ENCODE results near the gene STRN3. TPM values are rescaled to one million over a fixed set of nuclear protein-coding genes. Genes with fewer than 3 reads are reported as not detected.

STRN3 gene
- total RNA-seq, 1 donor from 2014 or later = 34.1 TPM

DNA sequence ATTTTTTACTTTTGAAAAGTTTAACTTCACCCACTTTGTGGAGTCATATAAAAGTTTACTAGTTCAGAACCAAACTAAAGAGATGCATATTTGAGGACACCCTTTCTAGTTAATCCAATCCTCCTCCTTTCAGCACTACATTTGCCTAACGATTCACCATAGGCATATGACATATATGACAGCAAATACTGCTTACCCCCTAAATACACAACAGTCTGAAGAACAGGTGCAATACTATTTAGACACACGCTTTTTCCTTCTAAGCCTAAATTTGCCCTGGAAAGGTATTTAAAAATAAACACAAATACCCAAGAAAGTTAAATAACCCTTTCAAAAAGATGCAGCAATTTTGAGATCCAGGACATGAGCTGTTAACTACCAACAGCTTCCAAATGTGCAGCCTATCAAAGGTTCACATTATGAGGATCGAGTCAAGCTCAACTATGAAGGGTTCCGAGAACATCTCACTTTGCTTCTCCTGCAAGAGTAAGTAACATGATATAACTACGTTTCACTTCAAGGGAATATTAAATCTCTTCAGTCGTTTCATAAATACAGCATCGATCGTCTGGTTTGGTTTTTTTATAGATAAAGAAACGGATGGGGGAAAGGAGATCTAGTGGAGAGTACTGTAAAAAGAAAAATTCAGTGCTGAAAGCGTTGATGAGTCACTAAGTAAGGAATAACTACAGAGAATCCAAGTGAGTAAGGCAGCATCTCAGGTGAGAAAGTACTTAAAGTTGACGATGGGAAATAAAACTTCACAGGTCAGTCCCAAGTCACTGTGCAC is 1.4 kb downstream of the STRN3 start:
- TF ChIP-seq, protein P1, sequence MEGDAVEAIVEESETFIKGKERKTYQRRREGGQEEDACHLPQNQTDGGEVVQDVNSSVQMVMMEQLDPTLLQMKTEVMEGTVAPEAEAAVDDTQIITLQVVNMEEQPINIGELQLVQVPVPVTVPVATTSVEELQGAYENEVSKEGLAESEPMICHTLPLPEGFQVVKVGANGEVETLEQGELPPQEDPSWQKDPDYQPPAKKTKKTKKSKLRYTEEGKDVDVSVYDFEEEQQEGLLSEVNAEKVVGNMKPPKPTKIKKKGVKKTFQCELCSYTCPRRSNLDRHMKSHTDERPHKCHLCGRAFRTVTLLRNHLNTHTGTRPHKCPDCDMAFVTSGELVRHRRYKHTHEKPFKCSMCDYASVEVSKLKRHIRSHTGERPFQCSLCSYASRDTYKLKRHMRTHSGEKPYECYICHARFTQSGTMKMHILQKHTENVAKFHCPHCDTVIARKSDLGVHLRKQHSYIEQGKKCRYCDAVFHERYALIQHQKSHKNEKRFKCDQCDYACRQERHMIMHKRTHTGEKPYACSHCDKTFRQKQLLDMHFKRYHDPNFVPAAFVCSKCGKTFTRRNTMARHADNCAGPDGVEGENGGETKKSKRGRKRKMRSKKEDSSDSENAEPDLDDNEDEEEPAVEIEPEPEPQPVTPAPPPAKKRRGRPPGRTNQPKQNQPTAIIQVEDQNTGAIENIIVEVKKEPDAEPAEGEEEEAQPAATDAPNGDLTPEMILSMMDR (conservative IDR thresholded peaks at IDR 0.05) = no peak

GRCh38 chr14:31024010-31024480 is 2.1 kb downstream of the STRN3 start:
- TF ChIP-seq, protein P1 (conservative IDR thresholded peaks at IDR 0.05) = no peak
- DNase-seq (ENCODE audit: extremely low spot score, unreplicated experiment) = no peak
- Mint-ChIP-seq H3K27ac (peak overlapping the region; percentile 5), H3K4me3 (peak overlapping the region; percentile 78), H3K9me3 (no peaks in the 10 kb centered on the region), H3K4me1 (ENCODE audit: unreplicated experiment) (peaks cover 24% of the 10 kb centered on the region), H3K27me3 (no peaks in the 10 kb centered on the region), H3K36me3 (peaks cover 18% of the 10 kb centered on the region)

More for the DNA sequence above, 1.4 kb downstream of the STRN3 start:
- H3K4me1 Mint-ChIP-seq (ENCODE audit: unreplicated experiment) = peaks cover 26% of the 10 kb centered on the region
- peak overlapping the region; percentile 94 for H3K27ac Mint-ChIP-seq
- no peak for DNase-seq (ENCODE audit: extremely low spot score, unreplicated experiment)
- H3K36me3 Mint-ChIP-seq = peaks cover 18% of the 10 kb centered on the region
- H3K4me3 Mint-ChIP-seq = peak overlapping the region; percentile 96
- no peaks in the 10 kb centered on the region for H3K9me3 Mint-ChIP-seq
- no peaks in the 10 kb centered on the region for H3K27me3 Mint-ChIP-seq

DNA sequence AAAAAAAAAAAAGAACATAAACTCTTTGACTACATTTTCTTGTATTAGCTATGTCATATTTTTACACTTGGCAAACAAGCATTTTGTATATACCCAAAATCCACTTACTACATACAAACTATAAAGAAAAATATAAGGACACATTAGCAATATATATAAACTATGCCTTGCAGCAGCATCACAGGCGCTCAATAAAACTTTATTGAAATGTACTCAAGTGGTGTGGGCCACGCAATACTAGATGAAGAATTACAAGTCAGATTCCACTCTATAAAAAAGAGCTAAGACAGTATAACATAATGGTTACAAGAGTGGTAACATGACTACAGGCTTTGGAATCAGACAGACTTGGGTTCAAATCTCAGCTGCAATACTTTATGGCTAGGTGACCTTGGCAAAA is 3.8 kb downstream of the STRN3 start:
- Mint-ChIP-seq H3K36me3 (peaks cover 21% of the 10 kb centered on the region), H3K27ac (no peak overlapping the region), H3K4me3 (no peak overlapping the region), H3K9me3 (no peaks in the 10 kb centered on the region), H3K27me3 (no peaks in the 10 kb centered on the region), H3K4me1 (ENCODE audit: unreplicated experiment) (peaks cover 21% of the 10 kb centered on the region)
- TF ChIP-seq, protein P1 (conservative IDR thresholded peaks at IDR 0.05) = no peak
- DNase-seq (ENCODE audit: extremely low spot score, unreplicated experiment) = no peak

DNA sequence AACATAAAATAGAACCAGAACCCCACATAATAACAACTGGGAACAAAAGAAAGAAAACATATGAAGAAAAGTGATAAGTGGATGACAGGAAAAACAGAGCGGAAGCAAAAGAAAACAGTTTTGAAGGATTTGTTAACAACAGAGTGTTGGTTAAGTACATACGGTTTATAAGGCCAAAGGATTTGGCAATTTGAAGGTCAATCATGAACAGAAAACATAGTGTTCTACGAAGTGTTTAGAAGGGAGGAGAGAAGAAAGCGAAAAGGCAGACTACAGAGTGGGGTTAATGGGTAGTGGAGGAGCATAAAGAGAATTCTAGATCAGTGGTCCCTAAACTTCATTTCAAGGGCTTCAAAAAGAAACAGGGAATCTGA is 4.6 kb downstream of the STRN3 start:
- TF ChIP-seq, protein P1 (conservative IDR thresholded peaks at IDR 0.05) = no peak
- H3K36me3 Mint-ChIP-seq = peaks cover 21% of the 10 kb centered on the region
- peaks cover 21% of the 10 kb centered on the region for H3K4me1 Mint-ChIP-seq (ENCODE audit: unreplicated experiment)
- H3K27me3 Mint-ChIP-seq = no peaks in the 10 kb centered on the region
- DNase-seq (ENCODE audit: extremely low spot score, unreplicated experiment) = no peak
- H3K27ac Mint-ChIP-seq = peak overlapping the region; percentile 11
- no peaks in the 10 kb centered on the region for H3K9me3 Mint-ChIP-seq
- H3K4me3 Mint-ChIP-seq = no peak overlapping the region

GRCh38 chr14:31020834-31021575 is 5.2 kb downstream of the STRN3 start:
- TF ChIP-seq, protein P1 (conservative IDR thresholded peaks at IDR 0.05) = no peak
- H3K27ac Mint-ChIP-seq = no peak overlapping the region
- H3K27me3 Mint-ChIP-seq = no peaks in the 10 kb centered on the region
- DNase-seq (ENCODE audit: extremely low spot score, unreplicated experiment) = no peak
- no peak overlapping the region for H3K4me3 Mint-ChIP-seq
- no peaks in the 10 kb centered on the region for H3K9me3 Mint-ChIP-seq
- peaks cover 21% of the 10 kb centered on the region for H3K36me3 Mint-ChIP-seq
- peaks cover 21% of the 10 kb centered on the region for H3K4me1 Mint-ChIP-seq (ENCODE audit: unreplicated experiment)

Measured in type B pancreatic cell (in vitro differentiated cells).